Measurements from ENCODE around the gene C17orf100.

C17orf100 gene

DNA sequence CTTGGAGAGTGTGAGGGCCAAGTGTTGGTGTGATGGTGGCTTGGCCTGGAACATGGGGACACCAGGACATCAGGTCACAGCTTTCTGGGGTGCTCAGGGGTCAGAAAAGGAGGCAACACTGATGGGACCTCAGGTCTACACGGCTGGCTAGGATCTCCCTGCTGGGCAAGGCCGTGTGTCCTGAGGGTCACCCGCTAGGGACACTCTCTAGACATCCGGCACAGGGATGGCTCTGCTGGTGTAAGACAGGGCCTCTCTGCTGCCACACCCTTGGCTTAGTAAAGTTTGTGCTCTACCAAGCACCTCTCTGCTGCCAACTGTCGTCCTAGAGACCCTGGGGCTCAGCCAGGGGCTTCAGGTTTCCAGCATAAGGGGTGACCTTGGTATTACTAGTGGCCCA is 45.3 kb downstream of the C17orf100 start:
- no peak for DNase-seq

DNA sequence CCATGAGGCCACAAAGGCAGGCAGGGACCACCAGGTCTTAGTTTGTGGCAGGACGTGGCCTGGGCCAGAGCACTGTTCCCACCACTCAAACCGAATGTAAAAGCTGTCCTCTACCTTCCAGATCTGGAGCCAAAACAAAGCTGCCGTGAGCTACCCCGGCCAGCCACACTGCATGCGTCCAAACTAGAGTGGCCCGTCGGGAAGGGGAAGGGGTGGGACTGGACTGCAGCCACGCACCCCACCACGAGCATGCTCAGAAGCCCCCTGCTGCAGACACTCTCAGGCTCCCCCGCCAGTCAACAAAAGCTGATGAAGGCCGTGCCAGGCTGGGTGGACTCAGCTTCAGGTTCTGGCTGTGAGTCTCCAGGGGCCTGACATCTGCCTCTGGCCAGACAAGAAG is 46.4 kb downstream of the C17orf100 start:
- DNase-seq: no peak

DNA sequence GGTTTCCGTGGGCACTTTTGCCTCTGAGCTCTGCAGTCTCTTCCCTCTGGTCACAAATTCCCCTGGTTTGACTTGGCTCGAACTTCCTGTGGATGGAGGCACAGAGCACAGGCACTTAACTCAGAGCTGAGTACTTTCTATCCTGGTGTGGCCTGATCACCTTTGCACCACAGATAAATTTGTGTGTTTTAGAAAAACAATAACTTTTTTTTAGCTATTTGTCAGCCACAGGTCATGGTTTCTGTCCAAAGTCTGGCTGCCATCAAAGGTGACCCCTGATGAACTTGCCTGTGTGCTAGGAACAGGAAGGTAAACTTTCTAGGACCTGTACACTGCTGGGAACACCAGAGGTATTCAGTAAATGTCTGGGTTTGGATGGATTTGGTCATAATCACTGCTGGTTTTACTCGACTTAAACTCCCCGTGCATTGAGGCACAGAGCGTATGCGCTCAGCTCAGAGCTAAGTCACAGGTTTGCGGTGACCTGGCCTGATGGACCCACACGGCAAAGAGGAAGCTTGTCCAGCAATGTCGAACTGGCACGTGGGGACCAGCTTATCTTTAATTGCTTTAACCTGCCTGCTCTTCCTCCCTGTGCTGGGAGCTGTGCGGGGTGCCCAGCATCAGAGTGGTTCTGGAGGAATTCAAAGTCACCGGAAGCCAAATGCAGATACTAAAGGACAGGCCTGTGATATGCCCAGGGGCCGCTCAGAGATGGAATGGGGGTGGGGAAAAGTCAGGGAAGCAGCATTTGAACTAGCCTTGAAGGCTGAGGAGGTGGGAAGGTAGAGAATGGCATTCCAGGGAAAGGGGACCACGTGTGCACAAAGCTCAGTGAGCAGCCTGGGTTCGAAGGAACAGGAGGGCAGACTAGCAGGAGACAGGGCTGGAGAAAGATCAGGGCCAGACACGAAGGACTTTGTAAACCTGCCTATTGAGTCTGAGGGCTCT is 48.7 kb downstream of the C17orf100 start:
- DNase-seq: no peak

DNA sequence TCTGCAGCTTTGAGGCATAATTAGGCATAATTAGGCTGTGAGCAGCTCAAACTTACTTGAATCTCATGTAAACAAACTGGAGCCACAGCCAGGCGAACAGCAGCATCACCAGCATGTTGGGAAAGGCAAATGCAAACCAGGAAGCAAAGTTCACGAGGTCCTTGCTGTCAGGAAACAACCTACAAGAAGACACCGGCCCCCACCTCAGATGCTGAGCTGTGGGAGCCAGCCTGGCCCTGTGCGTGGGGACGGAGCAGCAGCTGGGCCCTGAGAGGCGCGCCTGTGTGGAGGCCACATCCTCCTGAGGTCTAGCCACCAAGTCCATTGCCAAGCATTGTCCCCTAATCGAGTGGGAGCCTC is 49.4 kb downstream of the C17orf100 start:
- no peak for DNase-seq

DNA sequence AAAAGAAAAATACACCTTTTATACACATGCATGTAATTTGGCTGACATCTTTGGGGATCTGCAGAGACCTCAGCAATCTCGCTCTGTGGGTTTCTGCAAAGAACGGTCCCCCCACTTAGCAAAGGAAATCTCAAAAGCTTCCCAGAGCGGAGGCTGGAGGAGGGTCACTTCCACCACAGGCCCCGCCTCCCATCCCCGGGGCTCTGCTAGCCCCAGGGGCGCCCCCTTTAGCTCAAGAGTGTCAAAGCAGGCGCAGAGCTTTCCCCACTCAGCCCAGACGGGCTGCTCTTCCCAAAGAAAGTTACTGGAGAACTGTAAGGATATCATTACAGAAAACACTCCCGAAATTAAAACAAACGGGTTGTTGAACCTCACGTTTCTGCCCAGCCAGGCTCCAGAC is 50.2 kb downstream of the C17orf100 start:
- DNase-seq: no peak

GRCh38 chr17:6702567-6703215 is 51.1 kb downstream of the C17orf100 start:
- DNase-seq: no peak

Measured in COR-L47 (cell line).